HG02678 (cell line): ENCODE data around the gene TGM2.

Experiments used
- ATAC-seq: cut with Tn5 transposase; IDR thresholded peaks from one replicate; pipeline ENCODE4 v1.9.1; 2021; ENCODE audit warnings: mild to moderate bottlenecking, moderate library complexity; ENCODE audit not compliant: unreplicated experiment

Gene TGM2

DNA sequence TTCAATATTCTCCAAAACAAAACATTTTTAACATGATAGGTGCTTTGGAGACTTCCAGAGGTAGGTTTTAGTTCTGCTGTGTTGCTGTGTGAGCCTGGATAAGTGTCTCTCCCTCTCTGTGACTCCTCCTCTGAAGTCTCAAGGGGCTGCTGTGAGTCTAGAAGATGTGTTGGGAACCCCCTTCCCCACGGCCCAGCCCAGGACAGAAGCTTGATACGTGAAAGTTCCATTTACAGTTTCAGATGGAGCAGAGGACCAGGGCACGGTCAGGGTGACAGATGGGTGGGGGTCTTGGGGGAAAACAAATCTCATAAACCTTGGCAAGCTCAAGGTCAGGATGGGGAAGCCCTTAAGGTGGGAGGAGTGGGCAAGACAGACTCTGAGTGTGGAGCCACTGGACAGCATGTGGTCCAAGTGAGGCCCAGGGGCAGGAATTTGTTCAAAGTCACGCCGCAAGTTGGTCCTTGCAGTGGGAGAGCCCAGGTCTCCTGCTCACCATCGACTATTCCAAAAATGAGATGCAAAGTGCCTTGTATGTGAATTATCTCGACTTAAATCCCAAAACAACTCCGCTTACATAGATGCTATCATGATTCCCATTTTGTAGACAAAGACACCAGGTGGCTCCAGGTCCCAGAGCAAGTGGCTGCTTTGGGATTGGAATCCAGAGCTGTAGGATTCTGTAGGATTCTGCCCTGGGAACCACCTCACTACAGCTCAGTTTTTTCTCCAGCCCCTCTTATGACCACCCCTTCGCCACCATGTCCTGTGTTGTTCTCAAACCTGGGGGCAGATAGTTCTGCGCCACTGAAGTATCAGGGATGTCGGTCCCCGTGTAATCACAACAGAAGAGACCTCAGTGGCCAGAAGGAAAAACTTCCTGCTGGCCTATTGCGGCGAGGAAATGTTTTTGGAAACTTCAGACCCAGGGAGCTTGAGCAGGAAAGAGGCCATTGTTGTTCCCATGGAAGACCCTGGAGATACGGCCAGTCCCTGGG, 1.9 kb downstream of the TGM2 start:
- no peak for ATAC-seq

DNA sequence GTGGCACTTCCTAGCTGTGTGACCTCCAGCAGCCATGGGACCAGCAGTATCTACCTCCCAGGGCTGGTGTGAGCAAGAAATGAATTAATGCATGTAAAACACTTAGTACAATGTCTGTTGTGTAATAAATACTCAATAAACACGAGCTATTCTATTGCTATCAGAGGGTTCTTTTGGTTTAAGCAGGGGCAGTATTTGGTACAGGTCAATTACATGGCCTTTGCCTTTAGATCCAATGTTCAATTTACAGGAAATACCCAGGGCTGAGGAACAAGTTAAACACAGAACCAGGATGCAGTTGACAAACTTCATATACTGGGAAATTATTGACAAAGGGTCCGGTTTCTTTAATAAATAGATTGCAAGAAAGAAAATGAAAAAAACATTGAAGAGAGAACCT, 2.9 kb downstream of the TGM2 start:
- ATAC-seq = no peak

DNA sequence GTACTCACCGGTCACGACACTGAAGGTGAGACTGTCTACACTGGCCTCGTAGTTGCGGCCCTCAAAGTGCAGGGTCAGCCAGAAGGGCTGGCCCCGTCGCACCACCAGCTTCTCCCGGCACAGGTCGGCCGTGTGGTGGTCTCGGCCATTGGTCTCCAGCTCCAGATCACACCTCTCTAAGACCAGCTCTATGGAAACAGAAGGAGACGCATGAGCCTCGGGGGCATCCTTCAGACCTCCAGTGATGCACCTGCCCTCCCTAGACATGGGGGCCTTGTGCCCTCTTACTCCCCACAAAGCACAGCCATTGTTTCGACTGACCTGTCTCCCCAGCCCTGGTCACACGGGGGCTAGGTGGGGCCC, 3.7 kb downstream of the TGM2 start:
- no peak for ATAC-seq

- no peak for ATAC-seq
Measured at GRCh38 chr20:38159957-38160756, 4.9 kb downstream of the TGM2 start.

DNA sequence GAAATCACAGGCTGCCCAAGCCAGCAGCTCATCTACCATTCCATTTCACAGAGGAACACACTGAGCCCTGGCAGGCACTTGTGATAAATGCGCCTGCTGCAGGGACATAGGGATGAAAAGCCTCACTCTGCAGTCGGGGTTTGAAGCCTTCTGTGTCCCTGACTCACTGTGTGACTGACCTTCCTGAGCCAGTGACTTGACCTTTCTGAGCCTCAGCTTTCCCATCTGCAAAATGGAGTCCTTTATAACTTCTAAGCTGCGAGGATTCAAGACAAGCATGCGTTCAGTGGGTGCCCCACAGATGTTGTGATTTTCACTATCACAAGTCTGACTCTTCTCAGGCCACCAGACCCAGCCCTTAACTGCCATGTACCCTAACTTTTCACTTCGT, 5.5 kb downstream of the TGM2 start:
- no peak for ATAC-seq

GRCh38 chr20:38158701-38159351, 6.2 kb downstream of the TGM2 start:
- no peak for ATAC-seq

GRCh38 chr20:38157635-38158495, 7.2 kb downstream of the TGM2 start:
- no peak for ATAC-seq

DNA sequence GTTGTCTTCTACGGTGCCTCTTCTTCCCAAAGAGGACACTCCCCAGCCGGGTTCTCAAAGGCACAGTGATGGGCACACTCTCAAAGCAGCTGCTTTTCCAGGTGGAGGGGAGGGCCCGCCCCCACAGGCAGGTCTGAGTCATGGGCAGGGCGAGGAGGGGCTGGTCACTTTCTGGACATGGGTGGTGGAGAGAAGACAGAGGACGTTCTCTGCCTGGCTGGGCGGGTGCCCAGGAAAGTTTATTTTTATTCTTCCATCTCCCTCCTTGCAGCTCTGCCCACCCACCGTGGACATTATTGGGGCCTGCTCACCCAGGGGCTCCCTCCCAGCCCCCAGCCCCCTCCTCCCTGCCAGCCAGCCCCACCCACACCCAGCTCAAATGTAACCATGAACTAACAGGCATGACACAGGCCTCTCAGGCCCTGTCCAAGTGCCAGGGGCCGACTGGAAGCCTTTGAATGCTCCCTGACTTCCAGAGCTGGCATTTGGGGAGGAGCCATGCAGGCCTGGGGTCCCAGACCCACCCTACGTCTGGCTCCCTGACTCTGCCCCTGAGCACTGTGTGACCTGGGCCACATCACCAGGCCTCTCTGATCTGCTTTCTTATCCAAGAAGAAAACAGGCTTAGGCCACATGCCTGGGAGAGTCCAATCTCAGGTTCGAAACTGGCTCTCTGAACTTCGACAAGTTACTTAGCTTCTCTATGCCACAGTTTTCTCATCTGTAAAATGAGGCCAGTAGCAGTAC, 8.0 kb downstream of the TGM2 start:
- ATAC-seq = no peak

DNA sequence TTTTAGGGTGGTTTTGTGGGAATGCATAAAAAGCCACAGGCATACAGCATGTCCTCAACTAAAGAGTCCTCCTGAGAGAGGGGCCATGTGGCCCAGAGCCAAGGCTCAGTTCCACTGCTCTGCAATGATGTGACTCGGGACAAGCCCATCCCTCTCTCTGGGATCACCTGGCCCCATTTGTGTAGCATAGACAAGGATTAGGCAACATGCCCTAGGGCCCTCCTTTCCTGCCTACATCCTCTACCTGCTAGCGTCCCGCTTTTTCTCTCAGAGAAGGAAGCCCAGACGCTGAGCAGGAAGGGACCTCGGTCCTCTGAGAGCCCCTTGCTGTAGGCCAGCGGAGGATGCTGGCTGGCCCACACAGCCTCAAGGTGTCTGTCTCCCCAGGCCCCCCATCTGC, 8.8 kb downstream of the TGM2 start:
- ATAC-seq = no peak

- ATAC-seq = no peak
Measured at GRCh38 chr20:38155811-38156210, 9.3 kb downstream of the TGM2 start.

- ATAC-seq = no peak
Measured at GRCh38 chr20:38153401-38153800, 11.7 kb downstream of the TGM2 start.

- peak; percentile 37 for ATAC-seq
Measured at GRCh38 chr20:38152621-38153221, 12.3 kb downstream of the TGM2 start.

DNA sequence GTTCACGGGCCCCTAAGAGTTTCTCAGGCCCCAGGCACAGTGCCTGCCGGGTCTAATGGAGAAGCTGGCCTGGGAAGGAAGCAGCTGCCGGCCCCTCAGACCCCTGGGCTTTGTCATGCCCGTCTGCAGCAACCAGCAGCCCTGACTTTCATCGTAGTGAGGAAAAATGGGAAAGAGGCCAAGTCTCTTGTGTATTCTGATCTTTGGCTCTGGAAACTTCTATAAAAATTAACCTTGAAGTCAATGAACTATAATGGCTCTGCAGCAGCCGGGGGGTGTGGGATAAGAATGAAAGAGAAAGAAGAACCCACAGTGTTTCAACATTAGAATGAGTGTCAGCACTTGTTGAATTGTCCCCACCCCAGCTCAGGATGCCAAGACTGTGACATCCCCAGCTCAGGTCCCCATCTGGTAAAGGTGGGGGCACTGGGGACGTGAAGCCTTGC, 12.9 kb downstream of the TGM2 start:
- ATAC-seq = peak; percentile 56

DNA sequence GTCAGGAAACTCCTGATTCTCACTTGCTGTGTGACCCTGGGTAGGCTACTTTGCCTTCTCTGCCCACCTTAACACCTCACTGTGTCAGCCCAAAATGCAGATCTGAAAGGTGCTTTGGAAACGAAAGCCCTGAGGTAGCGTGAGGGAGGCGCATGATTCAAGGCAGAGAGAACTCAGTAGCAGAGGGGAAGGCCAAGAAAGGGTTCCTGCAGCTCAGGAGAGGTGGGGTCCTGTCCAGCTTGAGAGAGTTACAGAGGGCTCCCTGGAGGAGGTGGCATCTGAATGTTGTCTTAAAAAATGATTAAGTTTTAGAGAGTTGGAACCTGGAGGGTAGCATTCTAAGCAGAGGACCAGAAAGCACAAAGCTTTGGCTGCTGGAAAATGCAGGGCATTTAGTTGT, 13.6 kb downstream of the TGM2 start:
- no peak for ATAC-seq

DNA sequence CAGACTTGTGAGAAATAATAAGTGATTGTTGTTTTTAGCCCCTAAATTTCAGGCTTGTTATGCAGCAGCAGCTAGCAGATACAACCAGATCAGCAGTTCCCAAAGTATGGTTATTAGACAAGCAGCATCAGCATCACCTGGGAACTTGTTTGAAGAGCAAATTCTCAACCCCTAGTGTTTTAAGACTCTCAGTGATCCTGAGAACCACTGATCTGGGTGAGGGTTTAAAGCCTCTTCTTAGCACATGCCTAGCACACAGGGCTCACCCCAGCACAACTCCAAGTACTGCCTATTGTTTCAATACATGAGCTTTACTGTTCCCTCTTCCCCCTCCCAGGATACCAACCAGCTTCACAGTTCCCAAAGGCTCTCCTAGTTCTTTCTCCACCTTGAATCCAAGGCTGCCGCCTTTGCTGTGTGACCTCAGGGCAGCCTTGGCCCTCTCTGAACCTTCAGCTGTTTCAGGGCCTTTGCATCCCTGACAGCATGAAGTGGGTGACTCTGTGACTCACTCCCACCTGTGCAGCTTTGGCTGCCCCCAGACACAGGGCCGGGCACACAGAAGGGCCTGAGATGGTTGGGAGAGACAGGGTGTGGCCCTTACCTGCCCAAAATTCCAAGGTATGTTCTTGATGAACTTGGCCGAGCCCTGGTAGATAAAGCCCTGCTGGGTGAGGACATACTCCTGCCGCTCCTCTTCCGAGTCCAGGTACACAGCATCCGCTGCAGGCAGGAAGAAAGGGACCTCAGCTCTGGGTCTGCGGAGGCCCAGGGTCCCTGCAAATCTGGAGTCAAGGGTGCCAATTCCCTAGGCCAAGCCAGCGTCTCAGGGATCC, 14.5 kb downstream of the TGM2 start:
- ATAC-seq = no peak

GRCh38 chr20:38148328-38149102, 16.6 kb downstream of the TGM2 start:
- no peak for ATAC-seq

GRCh38 chr20:38147751-38148150, 17.3 kb downstream of the TGM2 start:
- ATAC-seq = no peak

- no peak for ATAC-seq
Measured at GRCh38 chr20:38147163-38147562, 17.9 kb downstream of the TGM2 start.
